ENCODE data around the gene POLR2I. TPM values are rescaled to one million over a fixed set of nuclear protein-coding genes. Genes with fewer than 3 reads are reported as not detected.

Gene POLR2I
- total and polyA plus RNA-seq, 2 donors (not counting 3 experiments of a cell fraction or from before 2014, with no cell fraction given): 53.0 to 64.8 TPM

DNA sequence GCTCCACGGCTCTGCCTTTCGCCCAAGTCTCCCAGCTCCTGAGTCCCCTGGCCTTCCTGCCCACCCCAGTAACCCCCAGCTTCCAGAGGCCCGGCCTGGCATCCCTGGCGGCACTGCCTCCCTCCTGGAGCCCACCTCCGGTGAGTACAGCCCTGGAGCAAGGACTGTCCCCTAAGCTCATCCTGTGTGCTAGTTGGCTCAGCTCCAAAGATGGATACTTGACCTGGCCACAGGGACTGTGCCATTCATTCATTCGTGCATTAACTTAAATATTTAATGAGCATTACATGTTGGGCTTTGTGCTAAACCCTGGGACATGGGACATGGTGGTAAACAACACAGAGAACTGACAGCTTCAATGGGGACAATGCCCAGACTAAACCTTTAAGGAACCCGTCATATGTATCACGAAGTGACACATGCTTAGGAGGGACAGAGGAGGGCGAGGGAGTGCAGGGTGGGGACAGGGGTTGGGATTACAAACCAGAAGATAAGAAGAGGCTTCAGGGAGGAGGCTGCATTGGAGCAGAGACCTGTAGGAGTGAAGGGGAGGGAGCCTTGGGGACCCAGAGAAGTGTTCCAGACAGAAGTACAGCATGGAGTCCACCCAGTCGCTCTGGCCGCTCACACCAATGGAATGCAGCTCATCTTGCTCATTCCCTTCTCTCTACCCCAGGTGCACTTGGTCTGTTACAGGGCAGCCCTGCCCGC, 10.7 kb downstream of the POLR2I start:
- intact Hi-C loops (cut with micrococcal nuclease) (no loop called here), dilution Hi-C loops (cut with MboI; ENCODE audit: extremely low pct_ligation_motif_present, low sequenced_read_pairs) (no loop called here)
- no peaks in the 10 kb centered on the region for H3K9me1 ChIP-seq (replicated peaks; ENCODE audit: control insufficient read depth, extremely low read depth, insufficient read depth, low read length)
- H3K9me3 ChIP-seq (replicated peaks; ENCODE audit: control insufficient read depth, insufficient read depth, low read length): no peaks in the 10 kb centered on the region
- DNase-seq (ENCODE audit: low read depth, low spot score): no peak
- H2AFZ ChIP-seq (ENCODE audit: low read depth, low read length): no peak overlapping the region
- CTCF ChIA-PET: interaction anchor here (1.3 kb wide), 1 partner anchor 25 kb away, joined by 3 read pairs; no protein-coding TSS in a partner anchor
- no peak overlapping the region for H3K27ac ChIP-seq (ENCODE audit: insufficient read depth, low read depth, low read length)
- peaks cover 3 to 9% of the 10 kb centered on the region in 2 experiments for H3K36me3 ChIP-seq (ENCODE audit: control insufficient read depth in 2 of 2, extremely low read depth in 1 of 2, insufficient read depth in 2 of 2, low read length in 2 of 2)
- H3K4me3 ChIP-seq (replicated peaks in 1 of 3; ENCODE audit: insufficient read depth in 1 of 3, low read depth in 1 of 3, low read length in 3 of 3): no peak overlapping the region
- BruUV-seq (replicated peaks): no TSS peak
- TF ChIP-seq, protein P1, sequence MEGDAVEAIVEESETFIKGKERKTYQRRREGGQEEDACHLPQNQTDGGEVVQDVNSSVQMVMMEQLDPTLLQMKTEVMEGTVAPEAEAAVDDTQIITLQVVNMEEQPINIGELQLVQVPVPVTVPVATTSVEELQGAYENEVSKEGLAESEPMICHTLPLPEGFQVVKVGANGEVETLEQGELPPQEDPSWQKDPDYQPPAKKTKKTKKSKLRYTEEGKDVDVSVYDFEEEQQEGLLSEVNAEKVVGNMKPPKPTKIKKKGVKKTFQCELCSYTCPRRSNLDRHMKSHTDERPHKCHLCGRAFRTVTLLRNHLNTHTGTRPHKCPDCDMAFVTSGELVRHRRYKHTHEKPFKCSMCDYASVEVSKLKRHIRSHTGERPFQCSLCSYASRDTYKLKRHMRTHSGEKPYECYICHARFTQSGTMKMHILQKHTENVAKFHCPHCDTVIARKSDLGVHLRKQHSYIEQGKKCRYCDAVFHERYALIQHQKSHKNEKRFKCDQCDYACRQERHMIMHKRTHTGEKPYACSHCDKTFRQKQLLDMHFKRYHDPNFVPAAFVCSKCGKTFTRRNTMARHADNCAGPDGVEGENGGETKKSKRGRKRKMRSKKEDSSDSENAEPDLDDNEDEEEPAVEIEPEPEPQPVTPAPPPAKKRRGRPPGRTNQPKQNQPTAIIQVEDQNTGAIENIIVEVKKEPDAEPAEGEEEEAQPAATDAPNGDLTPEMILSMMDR (IDR thresholded peaks at IDR 0.05; ENCODE audit: extremely low read depth in 1 of 2, insufficient read depth in 1 of 2, low read depth in 1 of 2, low read length in 2 of 2): no peak
- TF ChIP-seq GATA2 (IDR thresholded peaks at IDR 0.05; ENCODE audit: insufficient read depth, insufficient read length, low read depth, low read length) (no peak), FOS (IDR thresholded peaks at IDR 0.05; ENCODE audit: borderline replicate concordance, insufficient read depth, low read length) (no peak), MYC (IDR thresholded peaks at IDR 0.05; ENCODE audit: low read depth, low read length) (no peak), JUN (IDR thresholded peaks at IDR 0.05; ENCODE audit: borderline replicate concordance, insufficient read depth, insufficient read length, low read depth) (no peak), POLR2A (IDR thresholded peaks at IDR 0.05; ENCODE audit: low read depth, low read length) (no peak), POLR2AphosphoS5 (IDR thresholded peaks at IDR 0.05; ENCODE audit: insufficient read depth, low read depth, low read length) (no peak), EZH2 (IDR thresholded peaks at IDR 0.05; ENCODE audit: borderline replicate concordance, low read depth, low read length, severe bottlenecking) (no peak)
- TF ChIP-seq, protein P2, sequence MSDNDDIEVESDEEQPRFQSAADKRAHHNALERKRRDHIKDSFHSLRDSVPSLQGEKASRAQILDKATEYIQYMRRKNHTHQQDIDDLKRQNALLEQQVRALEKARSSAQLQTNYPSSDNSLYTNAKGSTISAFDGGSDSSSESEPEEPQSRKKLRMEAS (IDR thresholded peaks at IDR 0.05; ENCODE audit: insufficient read depth, insufficient read length): no peak
- H4K20me1 ChIP-seq (replicated peaks; ENCODE audit: control insufficient read depth, extremely low read depth, insufficient read depth, low read length): no peaks in the 10 kb centered on the region
- no peak overlapping the region for H3K4me2 ChIP-seq (ENCODE audit: insufficient read depth, low read length)
- no peaks in the 10 kb centered on the region for H3K27me3 ChIP-seq (ENCODE audit: control insufficient read depth in 2 of 2, insufficient read depth in 2 of 2, low read length in 2 of 2)
- no peak overlapping the region for H3K9ac ChIP-seq (replicated peaks; ENCODE audit: extremely low read depth, insufficient read depth, low read length)
- H3K4me1 ChIP-seq (ENCODE audit: control insufficient read depth, extremely low read depth, insufficient read depth, low read length): no peaks in the 10 kb centered on the region
- POLR2A ChIA-PET: no interaction called here
- no peaks in the 10 kb centered on the region for H3K79me2 ChIP-seq (ENCODE audit: control insufficient read depth, insufficient read depth, low read length)
- FAIRE-seq: no peak
